GM19395 (cell line): ENCODE measurements around the gene SP3.

Experiments used
- ATAC-seq: cut with Tn5 transposase; IDR thresholded peaks from one replicate; pipeline ENCODE4 v1.9.1; 2021; ENCODE audit warnings: mild to moderate bottlenecking, moderate library complexity; ENCODE audit not compliant: unreplicated experiment

Gene SP3

DNA sequence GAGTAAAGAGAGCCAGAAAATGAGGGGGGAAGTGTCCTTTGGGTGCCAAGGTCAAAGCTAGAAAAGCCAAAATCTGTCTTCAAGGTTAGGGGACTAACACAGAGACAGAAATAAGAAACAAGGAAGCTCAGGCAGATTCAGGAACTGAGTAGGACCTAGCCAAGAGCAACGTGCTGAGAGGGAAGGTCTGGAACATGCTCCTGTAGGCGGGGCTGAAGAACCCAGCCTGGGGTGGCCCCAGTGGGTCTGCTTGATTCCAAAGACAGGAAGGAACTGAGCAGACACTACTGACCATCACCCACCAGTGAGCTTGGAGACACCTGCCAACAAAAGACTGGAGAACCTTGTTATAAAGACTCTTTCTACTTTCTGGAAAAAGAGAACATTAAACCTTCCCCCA lies 105.1 kb downstream of the SP3 start:
- ATAC-seq, result no peak

DNA sequence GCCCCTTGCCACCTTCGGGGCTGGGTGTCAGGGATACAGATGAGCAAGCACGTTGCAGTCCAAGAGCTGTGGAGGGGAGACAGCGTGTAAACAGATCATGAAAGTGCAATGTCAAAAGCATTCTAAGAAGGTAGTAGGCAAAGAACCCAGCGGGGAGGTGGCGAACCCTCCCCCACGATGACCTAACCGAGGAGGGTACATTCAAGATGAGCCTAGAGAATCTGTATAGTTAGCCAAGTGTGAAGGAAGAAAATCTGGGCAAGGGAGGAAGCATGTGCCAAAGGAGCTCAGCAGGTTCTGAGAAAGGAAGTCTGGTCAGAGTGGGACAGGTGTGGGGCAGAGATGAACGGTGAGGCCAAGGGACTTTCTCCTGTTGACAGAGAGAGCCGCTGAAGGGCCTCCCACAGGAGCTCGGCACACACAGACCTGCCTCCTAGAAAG lies 106.9 kb downstream of the SP3 start:
- ATAC-seq, result no peak
